K562 (cell line): ENCODE measurements around the gene PSMB11. TPM values are rescaled to one million over a fixed set of nuclear protein-coding genes. Genes with fewer than 3 reads are reported as not detected.
A peak's percentile ranks its signal among the peaks of the same experiment; 100 is the strongest.

Source experiments
- ARID4B ChIP-seq: sonication (generic); formaldehyde crosslinking; IDR thresholded peaks from 2 replicates; pipeline ENCODE4 v1.8.0; 2022; ENCODE audit warnings: mild to moderate bottlenecking, missing genetic modification reagents
- BRF1 ChIP-seq: IDR thresholded peaks from 3 replicates; pipeline ENCODE4 v1.6.1; 2011; ENCODE audit warnings: borderline replicate concordance, mild to moderate bottlenecking; ENCODE audit not compliant: insufficient read length; ENCODE audit errors: extremely low read depth
- CBFA2T3 ChIP-seq: fragments of 450-650 bp; IDR thresholded peaks from 2 replicates; pipeline ENCODE4 v1.6.1; 2017
- CEBPB ChIP-seq: fragments of 450-650 bp; IDR thresholded peaks from 2 replicates; pipeline ENCODE4 v1.6.1; 2016; ENCODE audit warnings: missing genetic modification characterization, missing compliant biosample characterization
- CXXC5 ChIP-seq: fragments of 250-450 bp; sonication (Bioruptor Pico); IDR thresholded peaks from 2 replicates; pipeline ENCODE4 v1.8.0; 2022; ENCODE audit warnings: inconsistent platforms, mild to moderate bottlenecking, moderate library complexity
- EGR1 ChIP-seq: fragments of 450-650 bp; conservative IDR thresholded peaks from 2 replicates; pipeline ENCODE4 v1.6.1; 2017; ENCODE audit warnings: mild to moderate bottlenecking
- HMBOX1 ChIP-seq: sonication (generic); IDR thresholded peaks from 2 replicates; pipeline ENCODE4 v1.6.1; 2016
- L3MBTL2 ChIP-seq: fragments of 450-650 bp; IDR thresholded peaks from 2 replicates; pipeline ENCODE4 v1.6.1; 2016; ENCODE audit warnings: mild to moderate bottlenecking, moderate library complexity
- PHF20 ChIP-seq: fragments of 450-650 bp; IDR thresholded peaks from 2 replicates; pipeline ENCODE4 v1.6.1; 2018; ENCODE audit not compliant: partially characterized antibody
- POLR2AphosphoS5 ChIP-seq: IDR thresholded peaks from 2 replicates; pipeline ENCODE4 v1.6.1; 2011; ENCODE audit warnings: mild to moderate bottlenecking, low read depth, low read length, moderate library complexity; ENCODE audit not compliant: control insufficient read depth, insufficient read depth
- SNIP1 ChIP-seq: fragments of 450-650 bp; IDR thresholded peaks from 2 replicates; pipeline ENCODE4 v1.7.1; 2017; ENCODE audit warnings: low read depth, mild to moderate bottlenecking
- SOX6 ChIP-seq: fragments of 450-650 bp; IDR thresholded peaks from 2 replicates; pipeline ENCODE4 v1.6.1; 2014; ENCODE audit warnings: mild to moderate bottlenecking
- TAF1 ChIP-seq: IDR thresholded peaks from 2 replicates; pipeline ENCODE4 v1.6.1; 2011; ENCODE audit warnings: mild to moderate bottlenecking, low read length, moderate library complexity; ENCODE audit not compliant: insufficient read depth, control insufficient read depth, severe bottlenecking; ENCODE audit errors: extremely low read depth
- TFE3 ChIP-seq: fragments of 450-650 bp; formaldehyde crosslinking; IDR thresholded peaks from 2 replicates; pipeline ENCODE4 v1.4.0; 2020; ENCODE audit warnings: mild to moderate bottlenecking, mixed read lengths
- TRIM28 ChIP-seq: fragments of 450-650 bp; IDR thresholded peaks from 2 replicates; pipeline ENCODE4 v1.6.1; 2017
- VEZF1 ChIP-seq: fragments of 200-800 bp; sonication (Bioruptor generic); IDR thresholded peaks from 2 replicates; pipeline ENCODE4 v1.6.1; 2017; ENCODE audit warnings: missing genetic modification characterization, missing compliant biosample characterization
- ZNF668 ChIP-seq: fragments of 250-450 bp; sonication (Bioruptor Pico); IDR thresholded peaks from 2 replicates; pipeline ENCODE4 v1.8.0; 2022; ENCODE audit warnings: mild to moderate bottlenecking, inconsistent platforms
- ZNF740 ChIP-seq, 3 experiments: fragments of 200-800 bp in 1 of 3; sonication (Bioruptor generic) in 1 of 3; sonication (generic) in 1 of 3; formaldehyde crosslinking in 1 of 3; IDR thresholded peaks; 2 replicates each; pipeline versions ENCODE4 v1.6.1 to v1.8.0; 2016 to 2022; ENCODE audit warnings: mild to moderate bottlenecking in 2 of 3, missing compliant biosample characterization in 2 of 3, missing genetic modification characterization in 2 of 3, missing genetic modification reagents in 1 of 3
- polyA plus RNA-seq, 8 experiments: library from polyadenylated mRNA; depleted of rRNA in 4 of 8; stranded (reverse) in 5 of 8; unstranded in 3 of 8; fragments of >200 nt; fragmentation: Nextera tagmentation in 2 of 8; fragmentation: Illumina TruSeq in 1 of 8; extraction: Ambion mirVana in 2 of 8; extraction: Trizol in 1 of 8; gene quantifications; 2 replicates each; pipeline versions ENCODE4 v1.2.1 to v1.2.3, GENCODE V29; 2011 to 2014; ENCODE audit warnings: inconsistent platforms in 1 of 8, missing spikeins in 1 of 8
- total RNA-seq, 7 experiments: library from RNA; depleted of rRNA in 6 of 7; stranded (reverse); fragments of >200 nt in 6 of 7; fragmentation: Illumina TruSeq in 2 of 7; extraction: Trizol in 2 of 7; gene quantifications; 2 replicates each; pipeline versions ENCODE4 v1.2.1 to v1.2.3, GENCODE V29; 2011 to 2021; ENCODE audit warnings: low replicate concordance in 1 of 7

PSMB11 gene
- total and polyA plus RNA-seq, 9 of the 15 experiments (the other 6 are each of a cell fraction or from before 2014, with no cell fraction given): not detected

- TF ChIP-seq ARID4B (CRISPR knock-in tag) (no peak), CBFA2T3 (no peak), ZNF740 (CRISPR knock-in tag; IDR thresholded peaks at IDR 0.05) (no peak), ZNF740 (tag; IDR thresholded peaks at IDR 0.05) (peak in 1 of 2 experiments; percentile 71; a peak in 2 of 4 replicates), SOX6 (0 out of 2 replicates have a peak, but pooled peaks have one; percentile 31), L3MBTL2 (peak; percentile 85), CXXC5 (CRISPR knock-in tag) (peak; percentile 72), VEZF1 (CRISPR knock-in tag) (peak; percentile 94), HMBOX1 (peak; percentile 18; the same call in 1 of the 2 replicates), POLR2AphosphoS5 (peak; percentile 44), SNIP1 (no peak), TFE3 (CRISPR knock-in tag) (peak; percentile 72), TAF1 (peak; percentile 67), EGR1 (peak; percentile 75), BRF1 (no peak), ZNF668 (no peak), CEBPB (tag) (peak; percentile 57; the same call in 1 of the 2 replicates), TRIM28 (peak; percentile 32; the same call in 1 of the 2 replicates), PHF20 (peak; percentile 10)
These were observed 31.9 kb upstream of the PSMB11 start, which contains the start of gene C14orf93 (continued) for GRCh38 chr14:23009939-23010726.
